GM18517 (cell line): ENCODE results near the gene CCDC51.

ENCODE experiments used
- ATAC-seq: cut with Tn5 transposase; IDR thresholded peaks from one replicate; pipeline ENCODE4 v1.9.1; 2021; ENCODE audit warnings: mild to moderate bottlenecking, moderate library complexity; ENCODE audit not compliant: unreplicated experiment

Gene CCDC51

DNA sequence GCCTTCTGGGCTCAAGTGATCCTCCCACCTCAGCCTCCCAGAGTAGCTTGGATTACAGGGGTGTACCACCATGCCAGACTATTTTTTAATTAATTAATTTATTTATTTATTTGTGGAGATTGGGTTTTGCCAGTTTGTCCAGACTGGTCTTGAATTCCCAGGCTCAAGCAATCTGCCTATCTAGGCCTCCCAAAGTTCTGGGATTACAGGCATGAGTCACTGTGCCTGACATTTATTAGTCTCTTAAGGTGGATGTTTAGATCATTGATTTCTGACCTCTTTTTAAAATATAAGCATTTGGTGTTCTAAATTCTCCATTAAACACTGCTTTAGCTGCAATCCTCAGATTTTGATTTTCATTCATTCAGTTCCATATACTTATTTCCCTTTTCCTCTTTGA, 52.3 kb downstream of the CCDC51 start:
- no peak for ATAC-seq
